ENCODE data around the gene INHBB.

DNA sequence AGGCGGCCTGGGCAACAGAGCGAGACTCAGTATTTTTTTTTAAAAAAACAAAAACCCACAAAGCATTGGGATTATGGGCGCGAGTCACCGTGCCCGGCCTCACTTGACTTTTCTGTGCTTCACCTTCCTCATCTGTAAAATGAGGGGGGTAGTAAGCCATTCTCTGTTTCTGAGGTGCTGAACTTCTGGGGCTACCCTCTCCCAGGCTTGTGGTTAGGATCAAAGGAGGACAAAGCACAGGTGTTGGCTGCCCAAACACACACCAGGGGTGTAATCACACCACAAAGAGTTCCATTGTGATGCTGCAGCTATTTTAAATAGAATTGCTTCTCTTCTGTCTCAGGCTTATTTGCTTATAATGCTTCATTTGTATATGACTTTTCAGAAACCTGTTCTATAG, 35.8 kb upstream of the INHBB start:
- TF ChIP-seq, protein P1, sequence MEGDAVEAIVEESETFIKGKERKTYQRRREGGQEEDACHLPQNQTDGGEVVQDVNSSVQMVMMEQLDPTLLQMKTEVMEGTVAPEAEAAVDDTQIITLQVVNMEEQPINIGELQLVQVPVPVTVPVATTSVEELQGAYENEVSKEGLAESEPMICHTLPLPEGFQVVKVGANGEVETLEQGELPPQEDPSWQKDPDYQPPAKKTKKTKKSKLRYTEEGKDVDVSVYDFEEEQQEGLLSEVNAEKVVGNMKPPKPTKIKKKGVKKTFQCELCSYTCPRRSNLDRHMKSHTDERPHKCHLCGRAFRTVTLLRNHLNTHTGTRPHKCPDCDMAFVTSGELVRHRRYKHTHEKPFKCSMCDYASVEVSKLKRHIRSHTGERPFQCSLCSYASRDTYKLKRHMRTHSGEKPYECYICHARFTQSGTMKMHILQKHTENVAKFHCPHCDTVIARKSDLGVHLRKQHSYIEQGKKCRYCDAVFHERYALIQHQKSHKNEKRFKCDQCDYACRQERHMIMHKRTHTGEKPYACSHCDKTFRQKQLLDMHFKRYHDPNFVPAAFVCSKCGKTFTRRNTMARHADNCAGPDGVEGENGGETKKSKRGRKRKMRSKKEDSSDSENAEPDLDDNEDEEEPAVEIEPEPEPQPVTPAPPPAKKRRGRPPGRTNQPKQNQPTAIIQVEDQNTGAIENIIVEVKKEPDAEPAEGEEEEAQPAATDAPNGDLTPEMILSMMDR (IDR thresholded peaks at IDR 0.05) = no peak
- TF ChIP-seq POLR2A (IDR thresholded peaks at IDR 0.05) = no peak
